IMR-90 (cell line): ENCODE measurements around the gene STAT1.

Experiments used
- CHD1 ChIP-seq: IDR thresholded peaks from 2 replicates; pipeline ENCODE4 v1.6.1; 2012; ENCODE audit warnings: low read depth, low read length, improper control_type of control experiment
- MAFK ChIP-seq: IDR thresholded peaks from 2 replicates; pipeline ENCODE4 v1.6.1; 2012; ENCODE audit warnings: low read depth, low read length, improper control_type of control experiment
- MAZ ChIP-seq: IDR thresholded peaks from 2 replicates; pipeline ENCODE4 v1.6.1; 2012; ENCODE audit warnings: low read depth, mild to moderate bottlenecking, low read length, improper control_type of control experiment, moderate library complexity, borderline replicate concordance
- MXI1 ChIP-seq: IDR thresholded peaks from 2 replicates; pipeline ENCODE4 v1.6.1; 2012; ENCODE audit warnings: low read depth, mild to moderate bottlenecking, low read length, moderate library complexity, borderline replicate concordance
- NFE2L2 ChIP-seq: fragments of 150-350 bp; IDR thresholded peaks from 2 replicates; pipeline ENCODE4 v1.6.1; 2016; ENCODE audit warnings: low read depth, mild to moderate bottlenecking, low read length
- POLR2A ChIP-seq: IDR thresholded peaks from 2 replicates; pipeline ENCODE4 v1.6.1; 2012; ENCODE audit warnings: mild to moderate bottlenecking, low read depth, low read length
- RAD21 ChIP-seq: IDR thresholded peaks from 2 replicates; pipeline ENCODE4 v1.6.1; 2012; ENCODE audit warnings: low read length, improper control_type of control experiment
- RCOR1 ChIP-seq: IDR thresholded peaks from 2 replicates; pipeline ENCODE4 v1.6.1; 2012; ENCODE audit warnings: mild to moderate bottlenecking, low read length, improper control_type of control experiment; ENCODE audit not compliant: insufficient replicate concordance
- SMC3 ChIP-seq: fragments of 150-350 bp; IDR thresholded peaks from 2 replicates; pipeline ENCODE4 v1.6.1; 2016; ENCODE audit warnings: low read depth, mild to moderate bottlenecking, antibody characterized with exemption, low read length, moderate library complexity
- TF ChIP-seq, protein P1 (sequence below): conservative IDR thresholded peaks from 2 replicates; pipeline ENCODE4 v1.5.1; 2012; ENCODE audit warnings: mild to moderate bottlenecking, low read depth, low read length, improper control_type of control experiment
- TF ChIP-seq, protein P2 (sequence below): fragments of 150-350 bp; IDR thresholded peaks from 2 replicates; pipeline ENCODE4 v1.6.1; 2016; ENCODE audit warnings: low read depth, mild to moderate bottlenecking, low read length, moderate library complexity, borderline replicate concordance
- TF ChIP-seq, protein P3 (sequence below): fragments of 150-350 bp; IDR thresholded peaks from 2 replicates; pipeline ENCODE4 v1.6.1; 2017; ENCODE audit warnings: mild to moderate bottlenecking, antibody characterized with exemption, low read length, low read depth

DNA sequence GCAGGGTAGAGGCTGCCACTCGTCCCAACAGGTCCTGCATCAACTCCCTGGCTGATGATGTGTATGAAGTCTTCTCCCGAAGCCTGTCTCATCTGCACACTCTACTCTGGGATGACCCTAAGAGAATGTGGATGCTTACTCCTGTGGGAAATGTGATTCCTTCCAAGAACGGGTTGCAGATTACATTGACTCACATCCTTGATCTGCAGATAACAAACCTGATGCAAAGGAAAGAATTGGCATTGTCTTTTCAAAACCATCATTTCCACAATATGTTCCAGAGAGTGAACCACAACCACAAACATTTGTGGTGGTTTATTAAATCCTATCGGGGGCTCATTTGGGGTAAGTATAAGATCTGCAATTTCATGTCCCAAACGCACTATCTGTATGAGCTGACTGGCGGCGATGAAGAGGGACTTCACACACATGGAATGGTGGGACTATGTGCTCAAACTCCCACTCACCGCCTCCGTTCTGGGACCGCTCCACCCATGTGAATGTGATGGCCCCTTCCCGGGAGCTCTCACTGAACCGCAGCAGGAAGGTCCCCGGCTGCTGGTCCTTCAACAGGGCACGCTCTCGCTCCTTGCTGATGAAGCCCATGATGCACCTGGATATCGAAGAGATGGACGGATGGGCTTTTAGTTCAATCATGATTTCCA lies 35.5 kb downstream of the STAT1 start:
- no peak for TF ChIP-seq MAZ
- TF ChIP-seq MXI1, result no peak
- TF ChIP-seq, protein P1, sequence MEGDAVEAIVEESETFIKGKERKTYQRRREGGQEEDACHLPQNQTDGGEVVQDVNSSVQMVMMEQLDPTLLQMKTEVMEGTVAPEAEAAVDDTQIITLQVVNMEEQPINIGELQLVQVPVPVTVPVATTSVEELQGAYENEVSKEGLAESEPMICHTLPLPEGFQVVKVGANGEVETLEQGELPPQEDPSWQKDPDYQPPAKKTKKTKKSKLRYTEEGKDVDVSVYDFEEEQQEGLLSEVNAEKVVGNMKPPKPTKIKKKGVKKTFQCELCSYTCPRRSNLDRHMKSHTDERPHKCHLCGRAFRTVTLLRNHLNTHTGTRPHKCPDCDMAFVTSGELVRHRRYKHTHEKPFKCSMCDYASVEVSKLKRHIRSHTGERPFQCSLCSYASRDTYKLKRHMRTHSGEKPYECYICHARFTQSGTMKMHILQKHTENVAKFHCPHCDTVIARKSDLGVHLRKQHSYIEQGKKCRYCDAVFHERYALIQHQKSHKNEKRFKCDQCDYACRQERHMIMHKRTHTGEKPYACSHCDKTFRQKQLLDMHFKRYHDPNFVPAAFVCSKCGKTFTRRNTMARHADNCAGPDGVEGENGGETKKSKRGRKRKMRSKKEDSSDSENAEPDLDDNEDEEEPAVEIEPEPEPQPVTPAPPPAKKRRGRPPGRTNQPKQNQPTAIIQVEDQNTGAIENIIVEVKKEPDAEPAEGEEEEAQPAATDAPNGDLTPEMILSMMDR, result no peak
- TF ChIP-seq, protein P2, sequence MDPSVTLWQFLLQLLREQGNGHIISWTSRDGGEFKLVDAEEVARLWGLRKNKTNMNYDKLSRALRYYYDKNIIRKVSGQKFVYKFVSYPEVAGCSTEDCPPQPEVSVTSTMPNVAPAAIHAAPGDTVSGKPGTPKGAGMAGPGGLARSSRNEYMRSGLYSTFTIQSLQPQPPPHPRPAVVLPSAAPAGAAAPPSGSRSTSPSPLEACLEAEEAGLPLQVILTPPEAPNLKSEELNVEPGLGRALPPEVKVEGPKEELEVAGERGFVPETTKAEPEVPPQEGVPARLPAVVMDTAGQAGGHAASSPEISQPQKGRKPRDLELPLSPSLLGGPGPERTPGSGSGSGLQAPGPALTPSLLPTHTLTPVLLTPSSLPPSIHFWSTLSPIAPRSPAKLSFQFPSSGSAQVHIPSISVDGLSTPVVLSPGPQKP, result no peak
- TF ChIP-seq POLR2A, result no peak
- TF ChIP-seq, protein P3, sequence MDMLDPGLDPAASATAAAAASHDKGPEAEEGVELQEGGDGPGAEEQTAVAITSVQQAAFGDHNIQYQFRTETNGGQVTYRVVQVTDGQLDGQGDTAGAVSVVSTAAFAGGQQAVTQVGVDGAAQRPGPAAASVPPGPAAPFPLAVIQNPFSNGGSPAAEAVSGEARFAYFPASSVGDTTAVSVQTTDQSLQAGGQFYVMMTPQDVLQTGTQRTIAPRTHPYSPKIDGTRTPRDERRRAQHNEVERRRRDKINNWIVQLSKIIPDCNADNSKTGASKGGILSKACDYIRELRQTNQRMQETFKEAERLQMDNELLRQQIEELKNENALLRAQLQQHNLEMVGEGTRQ, result no peak
- no peak for TF ChIP-seq SMC3
- no peak for TF ChIP-seq RCOR1
- no peak for TF ChIP-seq RAD21
- TF ChIP-seq MAFK, result no peak
- no peak for TF ChIP-seq CHD1
- TF ChIP-seq NFE2L2, result no peak
